ENCODE data around the gene KCNIP1. TPM values are rescaled to one million over a fixed set of nuclear protein-coding genes. Genes with fewer than 3 reads are reported as not detected.
A peak's percentile ranks its signal among the peaks of the same experiment; 100 is the strongest.

Gene KCNIP1
- total RNA-seq, 2 experiments from 2014 or later = not detected

GRCh38 chr5:170490381-170490780, 13.4 kb upstream of the KCNIP1 start:
- Histone ChIP-seq H3K27ac (ENCODE audit: low read depth in 1 of 2, low read length in 2 of 2) (no peak overlapping the region), H3K9me3 (ENCODE audit: control insufficient read depth in 1 of 2, insufficient read depth in 1 of 2, low read length in 2 of 2) (no peaks in the 10 kb centered on the region), H3K4me3 (ENCODE audit: low read length) (no peak overlapping the region), H3K4me1 (ENCODE audit: insufficient read depth, low read length) (no peaks in the 10 kb centered on the region), H3K36me3 (ENCODE audit: insufficient read depth, low read length) (no peaks in the 10 kb centered on the region), H3K27me3 (ENCODE audit: control insufficient read depth in 1 of 2, insufficient read depth in 2 of 2, low read length in 2 of 2) (peaks cover 4 to 11% of the 10 kb centered on the region in 2 experiments)
- CTCF ChIA-PET = no interaction called here
- Mint-ChIP-seq H3K27ac (no peak overlapping the region), H3K4me1 (ENCODE audit: low read depth) (no peaks in the 10 kb centered on the region), H3K9me3 (no peaks in the 10 kb centered on the region), H3K27me3 (peaks cover 10% of the 10 kb centered on the region), H3K36me3 (ENCODE audit: low read depth) (no peaks in the 10 kb centered on the region), H3K4me3 (no peak overlapping the region)
- ATAC-seq (ENCODE audit: poor library complexity) (no peak), DNase-seq (no peak)
- no peak for TF ChIP-seq CTCF (IDR thresholded peaks at IDR 0.05)
- POLR2A ChIA-PET = no interaction called here
- intact Hi-C loops (cut with DNase I, micrococcal nuclease) = no loop called here

GRCh38 chr5:170491479-170491878, 12.3 kb upstream of the KCNIP1 start:
- ChIA-PET POLR2A (no interaction called here), CTCF (no interaction called here)
- no peak overlapping the region for H3K27ac ChIP-seq (ENCODE audit: low read depth in 1 of 2, low read length in 2 of 2)
- no peak for ATAC-seq (ENCODE audit: poor library complexity)
- peak in 2 of 14 experiments; percentile 36 to 44 for DNase-seq
- no peaks in the 10 kb centered on the region for H3K36me3 ChIP-seq (ENCODE audit: insufficient read depth, low read length)
- TF ChIP-seq CTCF (IDR thresholded peaks at IDR 0.05) = no peak
- Mint-ChIP-seq H3K9me3 (no peaks in the 10 kb centered on the region), H3K27ac (no peak overlapping the region), H3K4me3 (no peak overlapping the region), H3K4me1 (ENCODE audit: low read depth) (no peaks in the 10 kb centered on the region), H3K36me3 (ENCODE audit: low read depth) (no peaks in the 10 kb centered on the region), H3K27me3 (peaks cover 20% of the 10 kb centered on the region)
- H3K27me3 ChIP-seq (ENCODE audit: control insufficient read depth in 1 of 2, insufficient read depth in 2 of 2, low read length in 2 of 2) = peaks cover 4 to 10% of the 10 kb centered on the region in 2 experiments
- no peaks in the 10 kb centered on the region for H3K9me3 ChIP-seq (ENCODE audit: control insufficient read depth in 1 of 2, insufficient read depth in 1 of 2, low read length in 2 of 2)
- H3K4me1 ChIP-seq (ENCODE audit: insufficient read depth, low read length) = no peaks in the 10 kb centered on the region
- intact Hi-C loops (cut with DNase I, micrococcal nuclease) = no loop called here
- no peak overlapping the region for H3K4me3 ChIP-seq (ENCODE audit: low read length)

GRCh38 chr5:170493028-170493820, 10.6 kb upstream of the KCNIP1 start:
- Mint-ChIP-seq H3K27me3 (peaks cover 34% of the 10 kb centered on the region), H3K4me1 (ENCODE audit: low read depth) (no peaks in the 10 kb centered on the region), H3K36me3 (ENCODE audit: low read depth) (no peaks in the 10 kb centered on the region), H3K9me3 (no peaks in the 10 kb centered on the region), H3K4me3 (no peak overlapping the region), H3K27ac (no peak overlapping the region)
- H3K36me3 ChIP-seq (ENCODE audit: insufficient read depth, low read length) = no peaks in the 10 kb centered on the region
- ChIA-PET POLR2A (no interaction called here), CTCF (no interaction called here)
- H3K4me3 ChIP-seq (ENCODE audit: low read length) = no peak overlapping the region
- TF ChIP-seq CTCF (IDR thresholded peaks at IDR 0.05) = no peak
- ATAC-seq (ENCODE audit: poor library complexity) (no peak), DNase-seq (no peak)
- H3K9me3 ChIP-seq (ENCODE audit: control insufficient read depth in 1 of 2, insufficient read depth in 1 of 2, low read length in 2 of 2) = no peaks in the 10 kb centered on the region
- no peaks in the 10 kb centered on the region for H3K4me1 ChIP-seq (ENCODE audit: insufficient read depth, low read length)
- H3K27ac ChIP-seq (ENCODE audit: low read depth in 1 of 2, low read length in 2 of 2) = no peak overlapping the region
- peaks cover 4 to 10% of the 10 kb centered on the region in 2 experiments for H3K27me3 ChIP-seq (ENCODE audit: control insufficient read depth in 1 of 2, insufficient read depth in 2 of 2, low read length in 2 of 2)
- intact Hi-C loops (cut with DNase I, micrococcal nuclease) = no loop called here

Measured in CD4-positive, alpha-beta T cell (primary cell).